Left colon (tissue), 2 donors: Measurements from ENCODE around the gene PRDX1. TPM values are rescaled to one million over a fixed set of nuclear protein-coding genes. Genes with fewer than 3 reads are reported as not detected.
"Not testable (repeated sequence)": the region's sequence is repeated elsewhere in the genome, so short reads cannot be mapped to it uniquely, and the experiment has no call there.

Experiments used
- ATAC-seq: fragments of 200-7000 bp; cut with Tn5 transposase; one replicate; pipeline ENCODE4 v1.9.1; 2020; ENCODE audit warnings: mild to moderate bottlenecking, moderate library complexity
- DNase-seq, 2 donors: peaks; one replicate each; pipeline ENCODE4 v3.0.0-alpha.2; 2020
- intact Hi-C, 2 donors: fragments of 100-400 bp; cut with DNase I in 1 of 2; cut with micrococcal nuclease in 1 of 2; formaldehyde crosslinking; loops; one replicate each; pipeline versions ENCODE4 v1.11.2 to v1.14.0; 2022; cut with DNase I, micrococcal nuclease
- total RNA-seq, 2 donors: library from RNA; stranded (reverse); fragmentation: NEBNext Ultra II Directional; extraction: Animal tissue kit (Norgen Biotek cat#: 25700); gene quantifications; one replicate each; pipeline ENCODE4 v1.2.1, GENCODE V29; 2021
- donor health status: DM: no; HTN: no; CAD: no.
- donor health status: DM: yes; HTN: yes; CAD: no.

PRDX1 gene
- total RNA-seq, 2 donors from 2014 or later: 286 to 299 TPM

- intact Hi-C loops: loop anchor here (5.0 to 10.0 kb wide), 2 partner anchors 54 to 61 kb away; no protein-coding TSS in a partner anchor
- no peak for DNase-seq
- no peak for ATAC-seq
Measured at GRCh38 chr1:45510972-45511527, 10.6 kb downstream of the PRDX1 start.

DNA sequence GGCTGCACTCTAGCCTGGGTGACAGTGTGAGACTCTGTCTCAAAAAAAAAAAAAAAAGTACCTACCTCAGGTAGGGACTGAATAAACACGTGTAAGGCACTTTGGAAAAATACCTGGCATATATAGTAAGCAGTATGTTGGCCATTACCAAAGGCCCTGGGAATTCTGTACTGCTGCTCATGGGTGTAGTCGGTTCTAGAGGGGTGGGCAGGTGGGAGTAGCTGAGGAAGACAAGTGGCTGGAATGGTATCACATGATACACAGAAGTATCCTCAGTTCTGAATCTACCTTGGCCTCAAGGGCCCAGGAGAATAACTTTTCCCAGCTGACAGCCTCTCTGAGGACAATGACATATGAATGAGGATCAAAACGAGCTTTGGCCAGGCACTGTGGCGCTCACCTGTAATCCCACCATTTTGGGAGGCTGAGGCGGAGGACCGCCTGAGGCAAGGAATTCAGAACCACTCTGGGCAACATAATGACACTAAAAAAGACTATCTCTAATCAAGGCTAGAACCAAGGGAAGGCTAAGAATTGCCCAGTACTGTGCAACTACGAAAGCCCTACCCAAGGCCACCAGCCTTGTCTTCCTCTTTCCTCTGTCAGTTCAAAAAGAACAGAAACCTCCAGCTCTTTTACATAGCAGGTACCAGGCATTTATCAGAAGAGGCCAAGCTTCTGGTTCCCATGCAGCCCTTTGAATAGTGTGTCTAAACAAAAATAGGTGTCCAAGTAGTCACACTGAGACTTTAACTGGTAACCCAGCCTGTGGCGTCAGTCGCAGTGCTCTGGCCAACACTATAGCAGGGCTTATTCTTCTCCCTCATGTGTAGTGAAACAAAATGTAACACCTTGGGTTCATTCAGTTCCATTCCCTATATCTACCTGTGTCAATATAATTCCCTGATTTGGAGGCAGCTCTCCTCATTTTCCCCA, 11.4 kb downstream of the PRDX1 start:
- intact Hi-C loops: loop anchor here (5.0 to 10.0 kb wide), 2 partner anchors 54 to 62 kb away; no protein-coding TSS in a partner anchor
- DNase-seq (no peak), ATAC-seq (no peak)

- DNase-seq (no peak), ATAC-seq (peak; percentile 20)
- intact Hi-C loops: no loop called here
Measured at GRCh38 chr1:45508295-45509151, 13.2 kb downstream of the PRDX1 start.

DNA sequence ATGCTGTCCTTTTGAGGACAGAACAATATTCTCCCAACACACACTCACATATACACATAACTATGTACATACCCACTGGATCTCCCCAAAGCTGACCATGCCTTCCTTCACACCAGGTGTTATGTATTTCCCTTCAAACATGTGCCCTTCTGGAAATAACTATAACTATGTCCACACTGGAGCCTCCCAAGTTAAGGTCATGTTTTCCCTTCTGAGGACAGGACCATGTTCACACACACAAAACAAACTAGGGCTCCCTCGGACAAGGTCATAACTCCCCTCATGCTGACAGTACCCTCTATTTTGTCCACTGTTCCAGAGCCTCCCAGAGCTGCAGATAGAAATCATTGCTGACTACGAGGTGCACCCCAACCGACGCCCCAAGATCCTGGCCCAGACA, 13.8 kb downstream of the PRDX1 start:
- intact Hi-C loops: no loop called here
- no peak for ATAC-seq

DNA sequence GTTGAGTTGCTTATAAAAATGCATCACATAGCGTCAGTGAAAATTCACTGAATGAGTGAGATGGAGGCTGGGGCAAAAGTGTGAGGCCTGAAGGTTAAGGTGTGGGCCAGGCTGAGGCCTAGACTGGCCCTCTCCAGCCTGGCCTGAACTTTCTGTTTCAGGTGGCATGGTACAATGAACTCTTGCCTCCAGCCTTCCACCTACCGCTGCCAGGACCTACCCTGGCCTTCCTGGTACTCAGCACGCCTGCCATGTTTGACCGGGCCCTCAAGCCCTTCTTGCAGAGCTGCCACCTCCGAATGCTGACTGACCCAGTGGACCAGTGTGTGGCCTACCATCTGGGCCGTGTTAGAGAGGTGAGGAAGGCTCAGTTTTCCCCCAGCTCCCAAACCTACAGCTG, 14.5 kb downstream of the PRDX1 start:
- intact Hi-C loops: no loop called here
- ATAC-seq: peak; percentile 5
- DNase-seq: no peak

More for the DNA sequence above, 13.8 kb downstream of the PRDX1 start:
- no peak for DNase-seq

GRCh38 chr1:45503462-45504360, 18.0 kb downstream of the PRDX1 start:
- ATAC-seq (no peak), DNase-seq (no peak)
- intact Hi-C loops: no loop called here

GRCh38 chr1:45501505-45501859, 20.2 kb downstream of the PRDX1 start:
- intact Hi-C loops: no loop called here
- peak in 1 of 2 donors; percentile 12 for DNase-seq
- no peak for ATAC-seq

DNA sequence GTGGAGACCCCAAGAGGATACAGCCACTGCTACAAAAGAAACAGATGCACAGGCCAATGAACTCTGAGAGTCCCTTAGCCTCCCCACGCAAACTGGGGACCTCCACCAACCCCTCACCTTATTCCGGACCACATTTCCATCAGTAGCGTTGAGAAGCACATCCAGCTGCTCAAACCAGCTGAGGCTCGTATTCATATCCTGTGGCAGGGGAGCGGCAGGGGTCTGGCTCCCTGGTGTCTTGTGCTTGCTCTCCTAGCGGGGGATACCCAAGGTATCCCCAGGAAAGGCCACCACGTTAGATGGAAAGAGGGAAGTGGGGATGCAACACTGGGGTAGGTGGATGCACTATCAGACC, 22.3 kb downstream of the PRDX1 start:
- DNase-seq (peak; percentile 33), ATAC-seq (peak; percentile 2)
- intact Hi-C loops: loop anchor here in 1 of 2 donors (10.0 kb wide), 1 partner anchor 155 kb away; the partner anchor contains the start of genes MUTYH and TOE1

GRCh38 chr1:45498279-45498678, 23.4 kb downstream of the PRDX1 start:
- intact Hi-C loops: loop anchor here in 1 of 2 donors (10.0 kb wide), 1 partner anchor 153 kb away; the partner anchor contains the start of genes MUTYH and TOE1
- peak in 1 of 2 donors; percentile 23 for DNase-seq
- ATAC-seq: no peak

- DNase-seq: peak in 1 of 2 donors; percentile 62
- ATAC-seq: no peak
- intact Hi-C loops: loop anchor here (5.0 to 10.0 kb wide), 2 partner anchors 148 to 481 kb away; partner anchors contain the start of genes HECTD3 (in 1 of the 2), MUTYH (in 1 of the 2), TOE1 (in 1 of the 2) and UROD (in 1 of the 2)
Measured at GRCh38 chr1:45493116-45493697, 28.5 kb downstream of the PRDX1 start.

DNA sequence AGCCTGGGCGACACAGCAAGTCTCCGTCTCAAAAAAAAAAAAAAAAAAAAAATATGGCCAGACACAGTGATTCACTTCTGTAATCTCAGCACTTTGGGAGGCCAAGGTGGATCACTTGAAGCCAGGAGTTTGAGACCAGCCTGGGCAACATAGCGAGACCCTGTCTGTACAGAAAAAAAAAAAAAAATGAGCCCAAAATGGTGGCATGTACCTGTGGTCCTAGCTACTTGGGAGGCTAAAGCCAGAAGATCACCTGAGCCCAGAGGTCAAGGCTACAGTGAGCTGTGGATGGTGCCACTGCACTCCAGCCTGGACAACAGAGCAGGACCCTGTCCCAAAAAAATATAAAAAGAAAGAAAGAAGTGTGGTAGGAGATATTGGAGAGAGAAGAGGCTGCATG, 29.0 kb downstream of the PRDX1 start:
- ATAC-seq (no peak), DNase-seq (no peak)
- intact Hi-C loops: loop anchor here (5.0 to 10.0 kb wide), 2 partner anchors 148 to 480 kb away; partner anchors contain the start of genes HECTD3 (in 1 of the 2), MUTYH (in 1 of the 2), TOE1 (in 1 of the 2) and UROD (in 1 of the 2)

DNA sequence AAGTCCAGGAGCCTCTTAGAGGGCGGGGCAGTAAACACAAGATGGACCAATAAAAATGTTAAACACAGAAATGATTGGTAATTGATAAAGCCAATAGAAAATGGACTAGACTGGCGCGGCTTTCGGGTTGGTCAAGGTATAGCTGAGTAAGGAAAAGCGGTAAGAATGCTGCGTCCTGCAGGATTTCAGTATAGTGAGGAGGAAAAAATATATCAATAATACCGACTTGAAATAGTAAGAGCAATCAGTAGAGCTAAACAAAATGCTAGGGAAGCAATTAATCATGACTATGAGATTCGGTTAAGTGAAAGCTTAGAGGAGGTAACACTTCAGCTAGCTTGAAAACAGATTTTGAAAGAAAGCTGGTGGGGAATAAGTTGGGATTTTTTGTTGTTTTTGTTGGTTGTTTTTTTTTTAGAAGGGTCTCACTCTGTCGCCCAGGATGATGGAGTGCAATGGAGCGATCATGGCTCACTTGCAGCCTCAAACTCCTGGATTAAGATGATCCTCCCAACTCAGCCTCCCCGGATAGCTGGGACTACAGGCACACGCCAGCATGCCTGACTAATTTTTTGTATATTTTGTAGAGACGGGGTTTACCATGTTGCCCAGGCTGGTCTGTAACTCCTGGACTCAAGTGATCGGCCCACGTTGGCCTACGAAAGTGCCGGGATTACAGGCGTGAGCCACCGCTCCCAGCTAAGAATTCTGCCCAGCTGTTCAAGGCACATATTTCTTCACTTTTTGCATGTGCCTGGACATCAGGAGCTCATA, 30.0 kb downstream of the PRDX1 start:
- no peak for DNase-seq
- intact Hi-C loops: loop anchor here (2.0 to 10.0 kb wide), 3 partner anchors 131 to 479 kb away; partner anchors contain the start of genes HECTD3 (in 1 of the 2), MUTYH (in 1 of the 2), TOE1 (in 1 of the 2) and UROD (in 1 of the 2)
- ATAC-seq: no peak

GRCh38 chr1:45490626-45491486, 30.8 kb downstream of the PRDX1 start, which contains the start of gene TESK2:
Gene TESK2 (minus strand): TSS chr1:45491163. CDS start chr1:45457785, 33,378 bp downstream.
- intact Hi-C loops: loop anchor here (2.0 to 10.0 kb wide), 3 partner anchors 130 to 479 kb away; partner anchors contain the start of genes HECTD3 (in 1 of the 2), MUTYH (in 1 of the 2), TOE1 (in 1 of the 2) and UROD (in 1 of the 2)
- peak; percentile 96 to 99 for DNase-seq
- peak; percentile 90 for ATAC-seq

DNA sequence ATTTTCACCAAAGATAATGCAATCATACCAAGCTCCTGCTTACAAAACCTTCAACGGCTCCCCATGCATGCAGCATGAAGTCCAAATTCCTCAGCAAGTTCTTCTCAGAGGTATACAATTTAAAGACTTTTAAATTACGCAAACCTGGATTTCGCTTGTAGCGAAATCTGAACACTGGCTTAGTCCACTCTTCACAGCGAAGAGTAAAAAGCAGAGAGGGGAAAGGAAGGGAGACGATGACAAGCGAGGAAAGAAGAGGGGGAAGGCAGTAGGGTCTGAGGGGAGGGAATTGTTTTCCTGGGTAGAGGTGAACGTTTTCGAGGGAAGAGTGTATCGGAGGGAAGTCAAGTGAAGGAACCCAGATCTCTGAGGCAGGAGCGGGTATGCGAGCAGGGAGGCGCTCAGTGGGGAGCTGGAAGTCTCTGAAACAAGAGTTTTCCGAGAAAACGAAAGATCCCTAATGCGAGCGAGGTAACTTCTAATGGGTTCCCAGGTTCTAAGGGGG, 31.5 kb downstream of the PRDX1 start:
- intact Hi-C loops: loop anchor here (2.0 to 10.0 kb wide), 3 partner anchors 129 to 478 kb away; partner anchors contain the start of genes HECTD3 (in 1 of the 2), MUTYH (in 1 of the 2), TOE1 (in 1 of the 2) and UROD (in 1 of the 2)
- ATAC-seq (peak; percentile 0), DNase-seq (no peak)

- intact Hi-C loops, ATAC-seq: not testable (repeated sequence)
- peak in 1 of 2 donors; percentile 17 for DNase-seq
Measured at GRCh38 chr1:45489379-45489778, 32.3 kb downstream of the PRDX1 start.
